Calu3 (cell line): ENCODE results near the gene MARK3. TPM values are rescaled to one million over a fixed set of nuclear protein-coding genes. Genes with fewer than 3 reads are reported as not detected.

Experiments used
- BruUV-seq: library from RNA; stranded (reverse); fragments of 400-500 nt; replicated peaks from 2 replicates; lab custom pipeline; 2021; lab: Mats Ljungman, UMichigan
- CTCF ChIA-PET: fragments of 300-600 bp; sonication (Branson Sonifier 250); formaldehyde crosslinking; loops from one replicate; lab custom pipeline; 2022; ENCODE audit warnings: antibody characterized with exemption; lab: Charles Lee
- DNase-seq: peaks from one replicate; pipeline ENCODE4 v3.0.0; 2022
- H3K27ac Mint-ChIP-seq: one replicate; pipeline ENCODE4 v1.8.0; 2022; ENCODE audit warnings: mixed read lengths; ENCODE audit not compliant: unreplicated experiment
- H3K27me3 Mint-ChIP-seq: one replicate; pipeline ENCODE4 v1.8.0; 2022; ENCODE audit warnings: mixed read lengths; ENCODE audit not compliant: unreplicated experiment
- H3K36me3 Mint-ChIP-seq: one replicate; pipeline ENCODE4 v1.8.0; 2022; ENCODE audit warnings: mild to moderate bottlenecking, moderate library complexity, mixed read lengths; ENCODE audit not compliant: insufficient read depth, unreplicated experiment
- H3K4me1 Mint-ChIP-seq: one replicate; pipeline ENCODE4 v1.8.0; 2022; ENCODE audit warnings: mild to moderate bottlenecking, low read depth, mixed read lengths; ENCODE audit not compliant: unreplicated experiment
- H3K4me3 Mint-ChIP-seq: one replicate; pipeline ENCODE4 v1.8.0; 2022; ENCODE audit warnings: mild to moderate bottlenecking, low read depth, moderate library complexity, mixed read lengths; ENCODE audit not compliant: unreplicated experiment
- H3K9me3 Mint-ChIP-seq: one replicate; pipeline ENCODE4 v1.8.0; 2022; ENCODE audit warnings: low read depth, mixed read lengths; ENCODE audit not compliant: unreplicated experiment
- intact Hi-C: fragments of 100-400 bp; cut with micrococcal nuclease; formaldehyde crosslinking; loops from one replicate; pipeline ENCODE4 v1.10.0; 2022; ENCODE audit not compliant: unreplicated experiment
- total RNA-seq: library from RNA; stranded (reverse); gene quantifications from 2 replicates; pipeline ENCODE4 v1.2.3, GENCODE V29; 2022
- TF ChIP-seq, protein P1 (sequence below): fragments of 200-600 bp; IDR thresholded peaks from one replicate; pipeline ENCODE4 v1.8.0; 2022; ENCODE audit warnings: antibody characterized with exemption; ENCODE audit not compliant: unreplicated experiment

MARK3 gene
- total RNA-seq, 1 experiment from 2014 or later: 76.0 TPM

DNA sequence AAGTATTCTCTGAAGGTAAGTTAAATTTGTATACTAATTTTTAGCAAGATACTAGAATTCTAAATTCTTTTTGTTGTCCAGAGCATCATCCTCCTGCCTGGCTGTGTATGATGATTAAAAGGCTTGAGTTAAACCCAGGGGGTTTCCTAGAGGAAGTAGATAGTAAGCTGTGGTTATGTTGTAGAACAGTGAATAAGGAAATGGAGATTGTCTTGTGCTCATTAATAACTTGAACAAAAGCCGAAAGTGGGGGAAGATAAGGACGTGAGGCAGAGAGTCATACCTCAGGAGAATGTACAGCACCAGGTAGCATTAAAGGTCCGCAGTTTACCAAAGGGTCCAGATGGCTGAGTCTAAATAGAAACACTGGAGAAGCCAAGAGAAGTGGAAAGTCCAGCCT lies 95.4 kb downstream of the MARK3 start:
- H3K4me3 Mint-ChIP-seq: no peak overlapping the region
- no peak for DNase-seq
- TF ChIP-seq, protein P1, sequence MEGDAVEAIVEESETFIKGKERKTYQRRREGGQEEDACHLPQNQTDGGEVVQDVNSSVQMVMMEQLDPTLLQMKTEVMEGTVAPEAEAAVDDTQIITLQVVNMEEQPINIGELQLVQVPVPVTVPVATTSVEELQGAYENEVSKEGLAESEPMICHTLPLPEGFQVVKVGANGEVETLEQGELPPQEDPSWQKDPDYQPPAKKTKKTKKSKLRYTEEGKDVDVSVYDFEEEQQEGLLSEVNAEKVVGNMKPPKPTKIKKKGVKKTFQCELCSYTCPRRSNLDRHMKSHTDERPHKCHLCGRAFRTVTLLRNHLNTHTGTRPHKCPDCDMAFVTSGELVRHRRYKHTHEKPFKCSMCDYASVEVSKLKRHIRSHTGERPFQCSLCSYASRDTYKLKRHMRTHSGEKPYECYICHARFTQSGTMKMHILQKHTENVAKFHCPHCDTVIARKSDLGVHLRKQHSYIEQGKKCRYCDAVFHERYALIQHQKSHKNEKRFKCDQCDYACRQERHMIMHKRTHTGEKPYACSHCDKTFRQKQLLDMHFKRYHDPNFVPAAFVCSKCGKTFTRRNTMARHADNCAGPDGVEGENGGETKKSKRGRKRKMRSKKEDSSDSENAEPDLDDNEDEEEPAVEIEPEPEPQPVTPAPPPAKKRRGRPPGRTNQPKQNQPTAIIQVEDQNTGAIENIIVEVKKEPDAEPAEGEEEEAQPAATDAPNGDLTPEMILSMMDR: no peak
- H3K4me1 Mint-ChIP-seq: no peaks in the 10 kb centered on the region
- H3K27ac Mint-ChIP-seq: no peak overlapping the region
- H3K36me3 Mint-ChIP-seq: peaks cover 44% of the 10 kb centered on the region
- no peaks in the 10 kb centered on the region for H3K27me3 Mint-ChIP-seq
- no peaks in the 10 kb centered on the region for H3K9me3 Mint-ChIP-seq
- intact Hi-C loops: no loop called here
- no TSS peak for BruUV-seq
- CTCF ChIA-PET: no interaction called here

DNA sequence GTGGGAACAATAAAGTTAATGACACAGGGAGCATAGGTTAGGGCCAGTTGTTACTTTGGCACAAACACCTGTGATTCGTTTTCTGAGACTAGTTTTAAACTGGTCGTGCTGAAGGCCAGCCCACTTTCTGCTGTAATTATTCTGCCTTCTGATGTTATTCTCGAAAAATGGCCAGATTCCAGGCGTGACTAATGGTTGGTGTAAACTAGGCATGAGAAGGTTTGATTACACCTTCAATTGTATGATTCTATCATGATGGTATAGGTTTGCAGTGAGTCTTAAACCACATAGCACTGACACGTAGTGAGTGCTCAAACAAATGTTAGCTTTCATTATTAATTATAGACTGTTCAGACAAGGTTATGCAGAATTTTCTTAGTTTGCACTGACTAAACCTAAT lies 98.4 kb downstream of the MARK3 start:
- Mint-ChIP-seq H3K36me3 (peaks cover 28% of the 10 kb centered on the region), H3K27ac (no peak overlapping the region), H3K27me3 (no peaks in the 10 kb centered on the region), H3K4me3 (no peak overlapping the region), H3K4me1 (no peaks in the 10 kb centered on the region), H3K9me3 (no peaks in the 10 kb centered on the region)
- no TSS peak for BruUV-seq
- intact Hi-C loops: no loop called here
- TF ChIP-seq, protein P1: no peak
- CTCF ChIA-PET: interaction anchor here (0.6 kb wide), 1 partner anchor 37 kb away, joined by 4 read pairs; no protein-coding TSS in a partner anchor
- DNase-seq: no peak

DNA sequence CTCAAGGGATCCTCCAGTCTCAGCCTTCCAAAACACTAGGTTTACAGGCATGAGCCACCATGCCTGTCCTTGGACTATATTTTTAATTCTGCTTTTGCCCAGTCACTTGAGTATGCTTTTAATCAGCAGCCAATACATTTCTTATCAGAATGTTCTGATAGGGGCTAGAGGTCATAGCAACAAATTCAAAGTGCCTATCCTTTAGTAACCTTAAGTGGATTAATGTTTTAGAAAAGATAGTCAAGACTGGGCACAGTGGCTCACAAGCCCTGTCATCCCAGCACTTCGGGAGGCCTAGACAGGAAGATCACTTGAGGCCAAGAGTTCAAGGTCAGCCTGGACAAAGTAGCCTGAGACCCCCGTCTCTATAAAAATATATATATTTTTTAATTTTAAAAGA lies 100.3 kb downstream of the MARK3 start:
- Mint-ChIP-seq H3K4me3 (no peak overlapping the region), H3K27me3 (no peaks in the 10 kb centered on the region), H3K9me3 (no peaks in the 10 kb centered on the region), H3K36me3 (peaks cover 25% of the 10 kb centered on the region), H3K4me1 (no peaks in the 10 kb centered on the region), H3K27ac (no peak overlapping the region)
- TF ChIP-seq, protein P1: no peak
- no TSS peak for BruUV-seq
- DNase-seq: no peak
- CTCF ChIA-PET: no interaction called here
- intact Hi-C loops: no loop called here

DNA sequence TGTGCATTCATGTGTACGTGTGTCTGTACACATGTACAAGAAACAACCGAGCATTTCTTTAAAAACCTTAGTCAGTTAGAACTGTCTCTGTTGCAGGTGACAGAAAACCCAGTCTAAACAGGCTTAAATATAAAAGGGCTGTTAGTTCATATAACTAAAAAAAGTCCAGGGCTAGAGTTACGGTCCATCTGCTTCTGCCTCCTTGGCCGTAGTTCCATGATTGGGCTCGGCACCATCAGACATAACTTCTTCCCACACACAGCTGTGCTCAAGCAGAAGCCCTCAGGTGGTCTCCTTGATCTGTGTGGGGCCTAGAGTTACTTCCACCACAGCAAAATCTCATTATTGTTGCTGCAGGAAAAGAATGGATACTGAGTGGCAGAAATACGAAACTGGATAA lies 102.9 kb downstream of the MARK3 start:
- intact Hi-C loops: no loop called here
- DNase-seq: no peak
- TF ChIP-seq, protein P1: no peak
- no TSS peak for BruUV-seq
- H3K36me3 Mint-ChIP-seq: peaks cover 18% of the 10 kb centered on the region
- no peaks in the 10 kb centered on the region for H3K9me3 Mint-ChIP-seq
- CTCF ChIA-PET: no interaction called here
- no peak overlapping the region for H3K4me3 Mint-ChIP-seq
- H3K4me1 Mint-ChIP-seq: no peaks in the 10 kb centered on the region
- H3K27me3 Mint-ChIP-seq: no peaks in the 10 kb centered on the region
- no peak overlapping the region for H3K27ac Mint-ChIP-seq
